Measurements from ENCODE around the gene LILRB5. TPM values are rescaled to one million over a fixed set of nuclear protein-coding genes. Genes with fewer than 3 reads are reported as not detected.

The LILRB5 gene
- 1 to 10 TPM in 3 of 5 experiments, under 1 TPM in 1, not detected in 1; 0.08 to 1.8 (median 1.2) TPM for total RNA-seq
- not detected for polyA plus RNA-seq
- total RNA-seq, result not detected

GRCh38 chr19:54257116-54257480, at the start of gene LILRB5:
TSS of gene LILRB5 (minus strand) at chr19:54257273. CDS start at chr19:54257193, 80 bp downstream.
- no peaks in the 10 kb centered on the region for H3K36me3 Mint-ChIP-seq
- ChIA-PET POLR2A (no interaction called here), CTCF (no interaction called here)
- Histone ChIP-seq H3K27ac (ENCODE audit: low read depth, low read length) (no peak within 1 kb of the TSS), H3K4me3 (ENCODE audit: low read length) (no peak within 1 kb of the TSS), H3K36me3 (ENCODE audit: control insufficient read depth in 2 of 3, insufficient read depth in 3 of 3, low read length in 3 of 3) (no peaks in the 10 kb centered on the region), H3K4me1 (ENCODE audit: control insufficient read depth in 2 of 2, insufficient read depth in 2 of 2, low read length in 2 of 2) (no peaks in the 10 kb centered on the region), H3K9me3 (ENCODE audit: control insufficient read depth in 2 of 3, low read length in 3 of 3) (no peaks in the 10 kb centered on the region), H3K27me3 (ENCODE audit: control insufficient read depth in 2 of 2, insufficient read depth in 2 of 2, low read length in 2 of 2) (no peaks in the 10 kb centered on the region)
- DNase-seq (no peak), ATAC-seq (no peak)
- H3K27me3 Mint-ChIP-seq, result peaks cover 0 to 11% (median 0%) of the 10 kb centered on the region in 5 donors
- intact Hi-C loops (cut with micrococcal nuclease), result no loop called here
- H3K27ac Mint-ChIP-seq, result no peak within 1 kb of the TSS
- H3K9me3 Mint-ChIP-seq, result no peaks in the 10 kb centered on the region
- peaks cover 0 to 3% (median 0%) of the 10 kb centered on the region in 7 donors for H3K4me1 Mint-ChIP-seq
- no peak within 1 kb of the TSS for H3K4me3 Mint-ChIP-seq

- H3K27me3 ChIP-seq (ENCODE audit: control insufficient read depth in 2 of 2, insufficient read depth in 2 of 2, low read length in 2 of 2), result no peaks in the 10 kb centered on the region
- H3K4me1 ChIP-seq (ENCODE audit: control insufficient read depth in 2 of 2, insufficient read depth in 2 of 2, low read length in 2 of 2), result peaks cover 0 to 19% of the 10 kb centered on the region in 2 donors
- H3K9me3 Mint-ChIP-seq, result peaks cover 0 to 6% (median 0%) of the 10 kb centered on the region in 11 donors
- H3K36me3 ChIP-seq (ENCODE audit: control insufficient read depth in 2 of 3, insufficient read depth in 3 of 3, low read length in 3 of 3), result no peaks in the 10 kb centered on the region
- no peaks in the 10 kb centered on the region for H3K36me3 Mint-ChIP-seq
- H3K27me3 Mint-ChIP-seq, result peaks cover 0 to 13% (median 3%) of the 10 kb centered on the region in 5 donors
- H3K27ac Mint-ChIP-seq, result peak overlapping the region in 3 of 9 donors; percentile 10 to 69 (median 35)
- intact Hi-C loops (cut with micrococcal nuclease), result no loop called here
- ChIA-PET POLR2A (no interaction called here), CTCF (no interaction called here)
- H3K4me3 Mint-ChIP-seq, result peak overlapping the region in 4 of 10 donors; percentile 6 to 31 (median 10)
- no peak overlapping the region for H3K4me3 ChIP-seq (ENCODE audit: low read length)
- DNase-seq (no peak), ATAC-seq (no peak)
- no peaks in the 10 kb centered on the region for H3K9me3 ChIP-seq (ENCODE audit: control insufficient read depth in 2 of 3, low read length in 3 of 3)
- peaks cover 21 to 36% (median 31%) of the 10 kb centered on the region in 7 donors for H3K4me1 Mint-ChIP-seq
- no peak overlapping the region for H3K27ac ChIP-seq (ENCODE audit: low read depth, low read length)
Measured at GRCh38 chr19:54305141-54305540, 48.1 kb upstream of the LILRB5 start.

- Histone ChIP-seq H3K4me1 (ENCODE audit: control insufficient read depth in 2 of 2, insufficient read depth in 2 of 2, low read length in 2 of 2) (peaks cover 0 to 19% of the 10 kb centered on the region in 2 donors), H3K4me3 (ENCODE audit: low read length) (no peak overlapping the region), H3K27me3 (ENCODE audit: control insufficient read depth in 2 of 2, insufficient read depth in 2 of 2, low read length in 2 of 2) (no peaks in the 10 kb centered on the region), H3K27ac (ENCODE audit: low read depth, low read length) (no peak overlapping the region), H3K9me3 (ENCODE audit: control insufficient read depth in 2 of 3, low read length in 3 of 3) (no peaks in the 10 kb centered on the region), H3K36me3 (ENCODE audit: control insufficient read depth in 2 of 3, insufficient read depth in 3 of 3, low read length in 3 of 3) (no peaks in the 10 kb centered on the region)
- intact Hi-C loops (cut with micrococcal nuclease), result no loop called here
- ATAC-seq, result peak; percentile 78
- H3K36me3 Mint-ChIP-seq, result no peaks in the 10 kb centered on the region
- H3K4me3 Mint-ChIP-seq, result no peak overlapping the region
- DNase-seq, result no peak
- ChIA-PET POLR2A (interaction anchor here (0.7 kb wide), 1 partner anchor 44 kb away, joined by 3 read pairs; no protein-coding TSS in a partner anchor), CTCF (interaction anchor here (0.6 to 0.7 kb wide), 2 partner anchors 449 to 1358 kb away, joined by 5 to 7 read pairs; no protein-coding TSS in a partner anchor)
- H3K27ac Mint-ChIP-seq, result peak overlapping the region in 1 of 9 donors; percentile 22
- peaks cover 0 to 15% (median 4%) of the 10 kb centered on the region in 5 donors for H3K27me3 Mint-ChIP-seq
- H3K4me1 Mint-ChIP-seq, result peaks cover 21 to 36% (median 31%) of the 10 kb centered on the region in 7 donors
- H3K9me3 Mint-ChIP-seq, result peaks cover 0 to 6% (median 0%) of the 10 kb centered on the region in 11 donors
Measured at GRCh38 chr19:54302257-54302656, 45.2 kb upstream of the LILRB5 start.

GRCh38 chr19:54299515-54299914, 42.4 kb upstream of the LILRB5 start:
- Histone ChIP-seq H3K9me3 (ENCODE audit: control insufficient read depth in 2 of 3, low read length in 3 of 3) (no peaks in the 10 kb centered on the region), H3K27ac (ENCODE audit: low read depth, low read length) (no peak overlapping the region), H3K4me1 (ENCODE audit: control insufficient read depth in 2 of 2, insufficient read depth in 2 of 2, low read length in 2 of 2) (peaks cover 0 to 6% of the 10 kb centered on the region in 2 donors), H3K36me3 (ENCODE audit: control insufficient read depth in 2 of 3, insufficient read depth in 3 of 3, low read length in 3 of 3) (no peaks in the 10 kb centered on the region), H3K27me3 (ENCODE audit: control insufficient read depth in 2 of 2, insufficient read depth in 2 of 2, low read length in 2 of 2) (no peaks in the 10 kb centered on the region), H3K4me3 (ENCODE audit: low read length) (no peak overlapping the region)
- no peak for ATAC-seq
- Mint-ChIP-seq H3K27me3 (peaks cover 3 to 15% (median 8%) of the 10 kb centered on the region in 5 donors), H3K4me1 (peaks cover 10 to 19% (median 15%) of the 10 kb centered on the region in 7 donors), H3K36me3 (peaks cover 0 to under 1% (median 0%) of the 10 kb centered on the region in 5 donors), H3K27ac (no peak overlapping the region), H3K4me3 (no peak overlapping the region), H3K9me3 (peaks cover 0 to 4% (median 0%) of the 10 kb centered on the region in 11 donors)
- ChIA-PET POLR2A (no interaction called here), CTCF (no interaction called here)
- no peak for DNase-seq
- intact Hi-C loops (cut with micrococcal nuclease), result no loop called here

- Mint-ChIP-seq H3K36me3 (peaks cover 0 to 4% (median 0%) of the 10 kb centered on the region in 5 donors), H3K4me3 (no peak overlapping the region), H3K27ac (no peak overlapping the region), H3K9me3 (peaks cover 0 to 8% (median 2%) of the 10 kb centered on the region in 11 donors), H3K27me3 (peaks cover 7 to 15% (median 12%) of the 10 kb centered on the region in 5 donors), H3K4me1 (peaks cover 6 to 15% (median 11%) of the 10 kb centered on the region in 7 donors)
- Histone ChIP-seq H3K4me1 (ENCODE audit: control insufficient read depth in 2 of 2, insufficient read depth in 2 of 2, low read length in 2 of 2) (peaks cover 0 to 2% of the 10 kb centered on the region in 2 donors), H3K27me3 (ENCODE audit: control insufficient read depth in 2 of 2, insufficient read depth in 2 of 2, low read length in 2 of 2) (no peaks in the 10 kb centered on the region), H3K4me3 (ENCODE audit: low read length) (no peak overlapping the region), H3K9me3 (ENCODE audit: control insufficient read depth in 2 of 3, low read length in 3 of 3) (no peaks in the 10 kb centered on the region), H3K27ac (ENCODE audit: low read depth, low read length) (no peak overlapping the region), H3K36me3 (ENCODE audit: control insufficient read depth in 2 of 3, insufficient read depth in 3 of 3, low read length in 3 of 3) (no peaks in the 10 kb centered on the region)
- intact Hi-C loops (cut with micrococcal nuclease), result no loop called here
- POLR2A ChIA-PET, result no interaction called here
- ATAC-seq, result no peak
- CTCF ChIA-PET, result no interaction called here
- no peak for DNase-seq
Measured at GRCh38 chr19:54299126-54299498, 42.0 kb upstream of the LILRB5 start.

- Histone ChIP-seq H3K27ac (ENCODE audit: low read depth, low read length) (no peak overlapping the region), H3K27me3 (ENCODE audit: control insufficient read depth in 2 of 2, insufficient read depth in 2 of 2, low read length in 2 of 2) (no peaks in the 10 kb centered on the region), H3K9me3 (ENCODE audit: control insufficient read depth in 2 of 3, low read length in 3 of 3) (no peaks in the 10 kb centered on the region), H3K4me1 (ENCODE audit: control insufficient read depth in 2 of 2, insufficient read depth in 2 of 2, low read length in 2 of 2) (no peaks in the 10 kb centered on the region), H3K4me3 (ENCODE audit: low read length) (no peak overlapping the region), H3K36me3 (ENCODE audit: control insufficient read depth in 2 of 3, insufficient read depth in 3 of 3, low read length in 3 of 3) (no peaks in the 10 kb centered on the region)
- Mint-ChIP-seq H3K4me3 (no peak overlapping the region), H3K27ac (no peak overlapping the region), H3K9me3 (peaks cover 0 to 14% (median 2%) of the 10 kb centered on the region in 11 donors), H3K27me3 (peaks cover 9 to 18% (median 15%) of the 10 kb centered on the region in 5 donors), H3K36me3 (peaks cover 0 to 4% (median 0%) of the 10 kb centered on the region in 5 donors), H3K4me1 (peaks cover under 1 to 10% (median 6%) of the 10 kb centered on the region in 7 donors)
- ATAC-seq, result no peak
- intact Hi-C loops (cut with micrococcal nuclease), result no loop called here
- POLR2A ChIA-PET, result interaction anchor here (0.9 kb wide), 1 partner anchor 161 kb away, joined by 3 read pairs; the partner anchor contains the start of gene CNOT3
- DNase-seq, result no peak
- CTCF ChIA-PET, result no interaction called here
Measured at GRCh38 chr19:54298357-54299125, 41.5 kb upstream of the LILRB5 start.
